Measurements from ENCODE around the gene APOBEC3G.

APOBEC3G gene

DNA sequence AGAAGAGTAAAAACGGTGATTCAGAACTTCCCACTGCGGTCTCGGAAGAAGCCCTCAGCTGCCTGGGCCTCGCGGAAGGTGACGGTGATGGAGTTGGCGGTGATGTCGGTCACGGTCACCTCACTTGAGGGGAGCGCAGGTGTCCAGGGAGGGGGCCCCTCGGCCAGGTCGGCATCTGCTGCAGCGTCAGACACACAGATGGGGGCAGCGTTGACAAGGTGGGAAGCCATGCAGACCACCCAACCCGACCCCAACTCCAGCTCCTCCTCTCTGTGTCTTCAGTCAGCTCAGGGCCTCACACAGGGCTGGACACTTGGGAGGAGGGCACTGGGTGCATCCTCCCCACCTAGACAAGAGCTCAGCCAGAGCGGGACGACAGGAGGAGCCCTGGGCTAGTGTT, 56.8 kb downstream of the APOBEC3G start:
- H3K4me3 ChIP-seq (ENCODE audit: low read depth, low read length) = no peak overlapping the region
- TF ChIP-seq, protein P1, sequence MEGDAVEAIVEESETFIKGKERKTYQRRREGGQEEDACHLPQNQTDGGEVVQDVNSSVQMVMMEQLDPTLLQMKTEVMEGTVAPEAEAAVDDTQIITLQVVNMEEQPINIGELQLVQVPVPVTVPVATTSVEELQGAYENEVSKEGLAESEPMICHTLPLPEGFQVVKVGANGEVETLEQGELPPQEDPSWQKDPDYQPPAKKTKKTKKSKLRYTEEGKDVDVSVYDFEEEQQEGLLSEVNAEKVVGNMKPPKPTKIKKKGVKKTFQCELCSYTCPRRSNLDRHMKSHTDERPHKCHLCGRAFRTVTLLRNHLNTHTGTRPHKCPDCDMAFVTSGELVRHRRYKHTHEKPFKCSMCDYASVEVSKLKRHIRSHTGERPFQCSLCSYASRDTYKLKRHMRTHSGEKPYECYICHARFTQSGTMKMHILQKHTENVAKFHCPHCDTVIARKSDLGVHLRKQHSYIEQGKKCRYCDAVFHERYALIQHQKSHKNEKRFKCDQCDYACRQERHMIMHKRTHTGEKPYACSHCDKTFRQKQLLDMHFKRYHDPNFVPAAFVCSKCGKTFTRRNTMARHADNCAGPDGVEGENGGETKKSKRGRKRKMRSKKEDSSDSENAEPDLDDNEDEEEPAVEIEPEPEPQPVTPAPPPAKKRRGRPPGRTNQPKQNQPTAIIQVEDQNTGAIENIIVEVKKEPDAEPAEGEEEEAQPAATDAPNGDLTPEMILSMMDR (IDR thresholded peaks at IDR 0.05; ENCODE audit: borderline replicate concordance, insufficient read depth, low read depth, low read length) = no peak

DNA sequence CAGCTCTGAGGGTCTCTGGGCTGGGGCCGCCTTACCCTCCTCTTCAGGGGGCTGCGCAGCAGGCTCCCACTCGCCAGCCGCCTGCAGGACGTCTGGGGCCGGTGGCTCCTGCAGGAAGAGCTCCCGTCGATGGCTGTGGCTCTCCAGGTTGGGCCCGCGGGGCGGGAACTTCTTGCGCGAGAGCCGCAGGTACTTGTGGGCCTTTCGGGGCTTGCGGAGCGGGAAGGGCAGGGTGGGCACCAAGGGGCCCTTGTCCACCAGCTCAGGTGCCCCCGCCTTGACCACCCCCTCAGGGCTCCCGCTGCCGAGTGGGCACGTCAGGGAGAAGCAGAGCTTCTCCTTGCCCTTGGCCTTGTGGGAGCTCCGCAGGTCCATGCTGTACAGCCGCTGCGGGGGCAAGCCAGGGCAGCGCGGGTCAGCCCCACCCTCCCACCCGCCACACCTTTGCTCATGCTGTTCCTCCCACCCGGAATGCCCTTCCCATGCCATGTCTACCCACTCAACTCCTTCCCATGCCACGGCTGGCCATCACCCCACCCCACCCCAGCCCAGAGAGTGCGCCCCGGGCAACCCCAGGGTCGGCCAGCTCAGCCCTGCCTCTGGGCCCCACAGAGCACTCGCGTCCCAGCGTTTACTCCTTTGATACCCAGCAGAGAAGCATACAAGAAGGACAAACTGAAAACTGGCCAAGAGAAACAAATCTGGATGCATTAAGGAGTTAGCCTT, 57.5 kb downstream of the APOBEC3G start:
- H3K4me3 ChIP-seq (ENCODE audit: low read depth, low read length) = no peak overlapping the region
- TF ChIP-seq, protein P1 (IDR thresholded peaks at IDR 0.05; ENCODE audit: borderline replicate concordance, insufficient read depth, low read depth, low read length) = no peak

DNA sequence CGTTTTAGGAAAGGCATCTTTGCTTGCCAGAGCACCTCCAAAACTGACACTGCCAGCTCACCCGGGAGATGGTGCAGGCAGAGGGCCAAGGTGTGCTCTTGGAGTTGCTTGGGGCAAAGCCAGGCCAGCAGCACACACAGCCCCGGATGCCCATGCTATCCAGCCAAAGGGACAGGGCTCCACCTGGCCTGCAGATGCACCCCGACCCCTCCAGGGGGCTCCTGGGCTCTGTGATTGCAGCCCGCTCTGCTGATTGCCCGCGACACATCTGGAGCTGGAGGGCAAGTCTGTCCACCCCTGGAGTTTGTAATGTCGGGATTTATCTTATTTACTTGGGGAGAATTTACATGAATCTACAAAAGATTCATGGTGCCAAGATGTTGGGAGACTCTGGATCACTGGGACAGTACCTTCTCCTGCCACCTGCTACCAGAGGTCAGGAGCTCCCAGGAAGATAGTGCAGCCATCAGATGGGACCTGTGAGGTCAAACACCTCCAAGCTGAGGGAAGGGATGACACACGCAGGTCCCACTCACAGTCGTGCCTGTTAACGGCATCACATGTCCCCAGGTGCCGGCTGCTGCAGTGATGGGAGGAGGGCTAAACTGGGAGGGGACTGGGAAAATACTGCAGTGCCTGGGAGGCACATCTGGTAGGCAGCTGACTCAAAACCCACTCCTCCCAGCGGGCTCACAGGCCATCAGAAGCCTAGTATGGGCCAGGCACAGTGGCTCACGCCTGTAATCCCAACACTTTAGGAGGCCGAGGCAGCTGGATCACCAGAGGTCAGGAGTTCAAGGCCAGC, 58.2 kb downstream of the APOBEC3G start:
- no peak overlapping the region for H3K4me3 ChIP-seq (ENCODE audit: low read depth, low read length)
- TF ChIP-seq, protein P1 (IDR thresholded peaks at IDR 0.05; ENCODE audit: borderline replicate concordance, insufficient read depth, low read depth, low read length) = peak; percentile 84

DNA sequence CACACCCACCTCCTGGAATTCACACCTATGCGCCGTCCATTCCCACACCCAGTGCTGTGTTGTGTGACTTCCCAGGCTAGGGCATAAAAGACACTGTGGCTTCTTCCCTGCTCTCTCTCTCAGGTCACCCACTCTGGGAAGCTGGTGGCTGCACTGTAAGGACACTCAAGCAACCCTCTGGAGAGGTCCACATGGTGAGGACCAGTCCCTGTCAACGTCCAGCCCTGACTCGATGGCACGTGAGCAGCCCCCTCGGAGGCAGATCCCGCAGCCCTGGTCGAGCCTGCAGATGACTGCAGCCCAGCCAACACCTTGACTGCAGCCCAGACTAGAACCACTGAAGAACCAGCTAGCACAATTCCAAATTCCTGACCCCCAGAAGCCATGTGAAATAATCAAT, 59.2 kb downstream of the APOBEC3G start:
- no peak overlapping the region for H3K4me3 ChIP-seq (ENCODE audit: low read depth, low read length)
- TF ChIP-seq, protein P1 (IDR thresholded peaks at IDR 0.05; ENCODE audit: borderline replicate concordance, insufficient read depth, low read depth, low read length) = no peak
